ENCODE results near the gene USO1. TPM values are rescaled to one million over a fixed set of nuclear protein-coding genes. Genes with fewer than 3 reads are reported as not detected.

The USO1 gene
- total RNA-seq, 1 experiment from 2014 or later, result 110 TPM

DNA sequence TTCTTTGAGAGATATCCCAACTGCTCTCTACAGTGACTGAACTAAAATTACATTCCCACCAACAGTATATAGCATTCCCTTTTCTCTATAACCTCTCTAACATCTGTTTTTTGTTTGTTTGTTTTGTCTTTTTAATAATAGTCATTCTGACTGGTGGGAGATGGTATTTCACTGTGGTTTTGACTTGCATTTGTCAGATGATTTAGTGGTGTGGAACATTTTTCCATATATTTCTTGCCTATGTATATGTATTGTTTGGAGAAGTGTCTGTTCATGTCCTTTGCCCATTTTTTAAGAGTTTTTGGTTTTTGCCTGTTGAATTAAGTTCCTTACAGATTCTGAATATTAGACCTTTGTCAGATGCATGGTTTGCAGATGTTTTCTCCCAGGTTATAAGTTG is 9.0 kb downstream of the USO1 start:
- no peaks in the 10 kb centered on the region for H3K27me3 Mint-ChIP-seq (ENCODE audit: low read depth)
- peaks cover 11 to 24% (median 23%) of the 10 kb centered on the region in 3 experiments for H3K36me3 Mint-ChIP-seq (ENCODE audit: insufficient read depth in 1 of 3, low read depth in 3 of 3)
- Histone ChIP-seq H4K20me1 (ENCODE audit: control insufficient read depth, insufficient read depth, insufficient read length) (no peaks in the 10 kb centered on the region), H3K4me2 (ENCODE audit: insufficient read depth, insufficient read length, low read length) (no peak overlapping the region), H2BK20ac (ENCODE audit: low read depth, low read length, poor library complexity, severe bottlenecking) (no peak overlapping the region), H3K9me3 (ENCODE audit: control insufficient read depth, low read depth, low read length) (no peaks in the 10 kb centered on the region), H3K23me2 (ENCODE audit: insufficient read length, low read depth, low read length, poor library complexity, severe bottlenecking) (no peaks in the 10 kb centered on the region), H2BK120ac (ENCODE audit: low read depth, low read length, poor library complexity, severe bottlenecking) (no peak overlapping the region), H3K27ac (ENCODE audit: insufficient read length, low read depth, low read length) (no peak overlapping the region), H3K4me1 (ENCODE audit: insufficient read depth, low read length) (peaks cover 1% of the 10 kb centered on the region; the same call in 1 of the 2 replicates), H3K4ac (ENCODE audit: low read depth, low read length) (no peak overlapping the region), H2BK5ac (ENCODE audit: insufficient read length, low read length) (no peak overlapping the region), H3K23ac (ENCODE audit: insufficient read length, low read depth, low read length) (no peak overlapping the region), H4K5ac (ENCODE audit: insufficient read length, low read depth, low read length) (no peak overlapping the region), H3K79me1 (ENCODE audit: insufficient read depth, low read depth, low read length, poor library complexity, severe bottlenecking) (peaks cover 5% of the 10 kb centered on the region), H3K56ac (ENCODE audit: insufficient read length, low read depth, low read length) (no peak overlapping the region), H3K27me3 (ENCODE audit: insufficient read depth, low read length) (no peaks in the 10 kb centered on the region), H3T11ph (ENCODE audit: low read length) (no peak overlapping the region), H3K18ac (ENCODE audit: insufficient read length, low read depth, low read length) (no peak overlapping the region), H4K91ac (ENCODE audit: insufficient read length, low read depth, low read length) (no peak overlapping the region), H2BK15ac (ENCODE audit: low read depth, low read length) (no peak overlapping the region), H3K79me2 (ENCODE audit: insufficient read depth, low read length) (peaks cover 28% of the 10 kb centered on the region; the same call in 1 of the 2 replicates), H3K9ac (ENCODE audit: extremely low read depth, insufficient read length, low read length) (no peak overlapping the region), H4K8ac (replicated peaks; ENCODE audit: insufficient read length, low read depth, low read length) (no peak overlapping the region), H3K14ac (ENCODE audit: insufficient read depth, low read length) (no peak overlapping the region), H2AK5ac (ENCODE audit: insufficient read length, low read length) (no peak overlapping the region), H2BK12ac (ENCODE audit: insufficient read length, low read depth, low read length) (no peak overlapping the region), H2AFZ (ENCODE audit: low read length) (no peak overlapping the region)
- peaks cover 3 to 9% of the 10 kb centered on the region in 2 experiments; a peak in 3 of 4 replicates for H3K4me1 Mint-ChIP-seq
- H3K27ac Mint-ChIP-seq, result peak overlapping the region in 1 of 3 experiments; percentile 55; a peak in 2 of 7 replicates
- no peaks in the 10 kb centered on the region for H3K9me3 Mint-ChIP-seq
- TF ChIP-seq, protein P1, sequence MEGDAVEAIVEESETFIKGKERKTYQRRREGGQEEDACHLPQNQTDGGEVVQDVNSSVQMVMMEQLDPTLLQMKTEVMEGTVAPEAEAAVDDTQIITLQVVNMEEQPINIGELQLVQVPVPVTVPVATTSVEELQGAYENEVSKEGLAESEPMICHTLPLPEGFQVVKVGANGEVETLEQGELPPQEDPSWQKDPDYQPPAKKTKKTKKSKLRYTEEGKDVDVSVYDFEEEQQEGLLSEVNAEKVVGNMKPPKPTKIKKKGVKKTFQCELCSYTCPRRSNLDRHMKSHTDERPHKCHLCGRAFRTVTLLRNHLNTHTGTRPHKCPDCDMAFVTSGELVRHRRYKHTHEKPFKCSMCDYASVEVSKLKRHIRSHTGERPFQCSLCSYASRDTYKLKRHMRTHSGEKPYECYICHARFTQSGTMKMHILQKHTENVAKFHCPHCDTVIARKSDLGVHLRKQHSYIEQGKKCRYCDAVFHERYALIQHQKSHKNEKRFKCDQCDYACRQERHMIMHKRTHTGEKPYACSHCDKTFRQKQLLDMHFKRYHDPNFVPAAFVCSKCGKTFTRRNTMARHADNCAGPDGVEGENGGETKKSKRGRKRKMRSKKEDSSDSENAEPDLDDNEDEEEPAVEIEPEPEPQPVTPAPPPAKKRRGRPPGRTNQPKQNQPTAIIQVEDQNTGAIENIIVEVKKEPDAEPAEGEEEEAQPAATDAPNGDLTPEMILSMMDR (conservative IDR thresholded peaks at IDR 0.05), result no peak
- no peak for DNase-seq
- H3K4me3 Mint-ChIP-seq, result no peak overlapping the region

All from H9 (cell line).